ENCODE measurements around the gene SPIN1.

GRCh38 chr9:88508326-88508725 lies 120.1 kb downstream of the SPIN1 start:
- TF ChIP-seq CTCF (IDR thresholded peaks at IDR 0.05) (no peak), POLR2A (IDR thresholded peaks at IDR 0.05) (no peak), EP300 (IDR thresholded peaks at IDR 0.05) (no peak)

All from tibial nerve (tissue), 4 donors.